GM19023 (cell line): Measurements from ENCODE around the gene CTSG.
"Not testable (repeated sequence)": the region's sequence is repeated elsewhere in the genome, so short reads cannot be mapped to it uniquely, and the experiment has no call there.

ENCODE experiments used
- ATAC-seq: cut with Tn5 transposase; IDR thresholded peaks from one replicate; pipeline ENCODE4 v1.9.1; 2021; ENCODE audit warnings: mild to moderate bottlenecking, moderate library complexity; ENCODE audit not compliant: unreplicated experiment

CTSG gene

GRCh38 chr14:24549064-24549463 lies 27.0 kb downstream of the CTSG start:
- not testable (repeated sequence) for ATAC-seq

GRCh38 chr14:24542346-24542936 lies 33.6 kb downstream of the CTSG start:
- no peak for ATAC-seq

- ATAC-seq, result no peak
These were observed 40.3 kb downstream of the CTSG start for GRCh38 chr14:24535737-24536136.

GRCh38 chr14:24534286-24534685 lies 41.8 kb downstream of the CTSG start:
- ATAC-seq, result no peak

- not testable (repeated sequence) for ATAC-seq
These were observed 50.0 kb downstream of the CTSG start for GRCh38 chr14:24525877-24526620.
